ENCODE results near the gene PSG5.
"Not testable (repeated sequence)": the region's sequence is repeated elsewhere in the genome, so short reads cannot be mapped to it uniquely, and the experiment has no call there.

Gene PSG5

DNA sequence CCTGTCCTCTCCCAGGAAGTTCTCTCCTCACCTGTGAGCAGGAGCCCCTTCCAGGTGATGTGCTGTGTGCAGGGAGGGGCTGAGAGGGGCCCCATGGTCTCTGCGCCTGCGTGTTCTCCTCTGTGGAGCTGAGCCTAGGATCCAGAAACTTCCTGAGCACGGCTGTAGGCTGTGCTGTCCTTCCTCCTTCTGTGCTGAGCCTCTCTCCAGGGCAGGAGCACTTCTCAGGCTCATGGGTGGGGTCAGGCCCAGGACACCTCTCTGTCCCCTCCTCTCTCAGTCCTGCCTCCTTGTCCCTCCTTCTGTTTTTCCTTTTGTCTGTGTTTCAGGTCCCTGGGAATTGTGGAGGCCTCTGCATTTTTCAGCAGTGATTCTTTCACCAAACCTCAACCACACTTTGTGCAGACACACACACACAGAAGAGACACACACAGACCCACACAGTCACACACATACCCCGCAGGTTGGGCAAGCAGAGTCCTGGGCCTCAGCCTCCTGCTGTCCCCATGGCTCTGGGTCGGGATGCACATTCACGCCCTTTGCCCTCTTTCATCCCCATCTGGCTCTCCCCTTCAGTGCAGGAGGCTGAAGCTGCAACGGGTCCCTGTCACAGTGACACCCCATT lies at the start of gene PSG5:
Gene PSG5 (minus strand): TSS at position 226 of the 625 bp plus-strand sequence. CDS start 131 bp downstream, at position 95.
- not testable (repeated sequence) for DNase-seq (ENCODE audit: low read depth in 3 of 3)

DNA sequence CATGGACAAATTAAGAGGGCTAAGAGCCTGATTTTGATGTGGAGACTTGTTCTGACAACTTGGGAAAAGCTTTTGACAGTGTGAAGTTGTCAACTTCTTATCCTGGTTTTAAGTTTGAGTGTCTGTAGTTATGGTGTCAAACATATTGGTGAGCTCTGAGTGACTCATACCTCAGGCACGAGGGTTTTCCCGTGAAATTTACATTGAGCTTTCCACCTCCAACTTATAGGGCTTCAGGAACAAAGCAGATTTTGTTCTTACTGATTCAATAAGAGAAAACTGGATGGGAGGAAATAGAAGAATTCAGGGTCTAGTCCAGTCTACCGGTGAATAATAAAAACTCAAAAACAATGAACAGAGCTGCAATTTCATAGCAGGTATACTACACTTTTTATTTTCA lies 49.4 kb upstream of the PSG5 start:
- not testable (repeated sequence) for DNase-seq (ENCODE audit: low read depth in 3 of 3)

DNA sequence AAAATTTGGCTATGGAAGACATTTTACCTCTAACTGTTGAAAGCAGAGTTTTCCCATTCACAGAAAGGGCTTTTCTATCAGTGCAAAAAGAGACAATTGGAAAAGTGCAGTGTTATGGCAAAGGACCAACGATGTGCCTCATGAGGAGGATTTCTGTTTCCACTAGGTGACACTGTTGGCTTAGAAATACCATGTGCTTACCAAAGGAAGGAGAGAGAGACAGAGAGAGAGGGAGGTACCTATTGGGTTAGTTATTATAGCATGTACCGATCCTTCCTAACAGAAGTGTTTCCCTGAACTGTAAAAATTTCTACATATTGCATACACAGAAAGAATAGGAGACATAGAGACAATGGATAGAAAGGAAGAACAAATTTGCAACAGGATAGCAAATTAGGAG lies 43.0 kb upstream of the PSG5 start:
- no peak for DNase-seq (ENCODE audit: low read depth in 3 of 3)

DNA sequence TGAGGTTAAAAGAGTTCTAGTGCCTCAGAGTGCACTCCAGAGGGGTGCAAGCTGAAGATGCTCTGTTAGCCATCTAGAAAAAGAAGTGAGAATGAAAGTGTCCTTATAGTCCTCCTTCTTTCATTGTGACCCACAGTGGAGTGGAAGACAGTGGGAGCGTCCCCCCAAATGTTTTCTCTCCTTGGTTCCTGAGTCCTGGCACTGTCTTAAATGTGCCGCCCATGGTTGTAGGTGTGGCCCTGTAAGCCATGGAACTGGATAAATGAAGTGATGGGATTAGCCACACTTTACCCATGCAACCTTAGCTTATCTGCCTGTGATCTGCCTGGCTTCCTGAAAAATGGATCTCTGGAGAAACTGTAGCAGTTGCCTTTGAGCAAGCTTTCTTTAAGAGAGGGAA lies 42.4 kb upstream of the PSG5 start:
- not testable (repeated sequence) for DNase-seq (ENCODE audit: low read depth in 3 of 3)

DNA sequence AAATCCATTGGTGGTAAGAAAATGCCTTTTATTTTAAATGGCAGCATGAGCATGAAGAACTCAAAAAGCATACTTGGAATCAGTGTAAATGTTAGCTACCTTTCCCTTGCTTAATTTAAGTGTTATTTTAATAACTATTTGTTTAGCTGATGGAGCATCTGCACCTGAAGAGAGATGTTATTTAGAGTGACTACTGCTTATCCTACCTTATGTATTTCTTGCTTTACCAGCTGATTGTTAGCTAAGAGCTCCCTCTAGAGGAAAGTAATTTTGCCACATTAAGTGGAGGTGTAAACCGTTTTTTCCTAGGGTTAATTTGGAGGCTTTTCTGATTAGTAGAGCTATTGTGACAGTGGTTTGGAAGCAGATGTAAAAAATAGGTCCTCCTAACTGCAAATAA lies 40.6 kb upstream of the PSG5 start:
- DNase-seq (ENCODE audit: low read depth in 3 of 3): not testable (repeated sequence)

DNA sequence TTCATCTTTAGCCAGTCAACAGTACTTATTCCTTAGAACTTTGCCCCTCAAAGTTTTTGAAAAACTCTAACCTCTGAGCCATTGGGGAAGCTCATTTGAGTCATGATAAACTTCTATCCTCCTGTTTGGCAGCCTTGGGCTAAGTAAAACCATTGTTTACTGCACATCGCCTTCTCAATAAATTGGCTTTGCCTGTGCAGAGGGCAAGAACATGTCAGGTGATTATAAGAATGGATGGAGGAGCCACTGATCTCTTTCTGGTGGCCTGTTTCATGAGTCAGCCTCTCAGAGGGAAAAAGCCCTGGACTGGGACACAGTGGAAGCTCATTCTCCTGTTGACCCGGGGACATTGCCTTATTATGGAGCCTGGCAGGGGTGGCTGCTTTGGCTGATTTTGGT lies 38.5 kb upstream of the PSG5 start:
- DNase-seq (ENCODE audit: low read depth in 3 of 3): no peak

DNA sequence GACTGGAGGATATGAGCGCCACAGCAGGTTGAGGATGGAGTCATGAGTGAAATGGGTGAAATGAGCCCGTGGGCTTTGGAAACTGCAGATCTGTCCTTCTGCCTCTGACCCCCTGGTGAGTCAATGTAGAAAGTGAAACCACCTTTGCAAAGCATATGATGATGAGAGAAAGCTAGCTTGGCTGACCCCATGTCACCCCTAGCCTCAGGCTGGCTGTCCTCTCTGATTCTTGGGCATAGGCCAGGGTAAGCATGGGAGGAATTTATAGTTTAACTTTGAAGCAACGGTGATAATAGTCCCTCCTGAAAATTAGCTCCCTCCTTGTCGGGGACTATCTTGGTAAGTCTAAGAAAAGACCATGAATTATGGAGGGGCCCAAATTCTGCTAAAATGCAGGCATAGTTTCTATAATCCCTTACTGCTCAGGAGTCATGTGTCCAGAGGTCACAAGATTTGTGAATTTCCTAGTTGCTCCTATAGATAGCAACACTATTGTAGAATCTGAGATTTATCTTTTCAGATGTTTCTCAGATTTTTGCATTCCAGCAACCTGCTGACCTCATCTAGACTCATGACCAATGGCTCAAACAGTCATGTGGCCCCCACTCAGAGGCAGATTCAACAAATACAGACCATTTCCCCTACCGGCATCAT lies 38.0 kb upstream of the PSG5 start:
- not testable (repeated sequence) for DNase-seq (ENCODE audit: low read depth in 3 of 3)

DNA sequence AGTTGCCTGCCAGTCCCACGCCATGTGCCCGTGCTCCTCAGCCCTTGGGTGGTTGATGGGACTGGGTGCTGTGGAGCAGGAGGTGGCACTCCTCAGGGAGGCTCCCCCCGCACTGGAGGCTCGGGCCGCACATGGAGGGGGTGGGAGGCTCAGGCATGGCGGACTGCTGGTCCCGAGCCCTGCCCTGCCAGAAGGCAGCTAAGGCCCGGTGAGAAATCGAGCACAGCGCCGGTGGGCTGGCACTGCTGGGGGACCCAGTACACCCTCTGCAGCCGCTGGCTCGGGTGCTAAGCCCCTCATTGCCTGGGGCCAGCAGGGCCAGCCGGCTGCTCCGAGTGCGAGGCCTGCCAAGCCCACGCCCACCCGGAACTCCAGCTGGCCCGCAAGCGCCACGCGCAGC lies 35.6 kb upstream of the PSG5 start:
- DNase-seq (ENCODE audit: low read depth in 3 of 3): not testable (repeated sequence)

DNA sequence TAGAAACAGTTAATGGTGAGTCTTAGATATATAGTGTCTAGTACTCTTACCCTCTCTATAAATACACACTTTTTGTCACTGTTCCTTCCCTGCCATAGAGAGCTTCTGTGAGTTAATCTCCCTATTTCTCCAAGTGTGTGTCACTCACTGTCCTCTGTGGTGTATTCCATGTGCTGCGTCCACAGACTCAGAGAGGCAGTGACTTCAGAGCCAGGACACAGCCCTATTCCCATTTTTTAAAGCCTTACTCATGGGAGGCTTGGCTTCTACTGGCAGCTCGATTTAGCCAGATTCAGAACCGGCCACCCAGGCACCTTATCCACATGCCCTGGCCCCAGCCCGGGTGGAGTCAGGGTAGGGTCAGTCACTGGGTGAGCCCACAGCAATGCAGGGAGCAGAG lies 32.8 kb upstream of the PSG5 start:
- DNase-seq (ENCODE audit: low read depth in 3 of 3): not testable (repeated sequence)

DNA sequence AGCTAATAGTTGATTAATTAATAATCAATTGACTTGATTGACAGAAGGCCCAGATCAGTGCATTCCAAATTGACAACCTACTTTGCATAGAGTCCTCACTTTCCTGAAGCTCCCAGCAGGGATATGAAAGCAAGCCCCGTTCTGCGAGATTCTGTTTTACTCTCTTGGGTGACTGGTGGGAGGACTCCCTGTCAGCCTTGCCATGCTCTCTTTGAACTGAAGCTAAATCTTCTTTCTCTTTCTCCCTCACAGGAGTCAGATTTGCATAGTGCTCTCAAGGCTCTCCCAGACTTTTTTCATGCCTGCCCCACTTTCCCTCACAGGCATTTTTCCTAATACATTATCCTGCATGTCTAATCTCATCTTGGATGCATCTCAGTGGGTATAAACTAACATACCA lies 29.5 kb upstream of the PSG5 start:
- DNase-seq (ENCODE audit: low read depth in 3 of 3): not testable (repeated sequence)

DNA sequence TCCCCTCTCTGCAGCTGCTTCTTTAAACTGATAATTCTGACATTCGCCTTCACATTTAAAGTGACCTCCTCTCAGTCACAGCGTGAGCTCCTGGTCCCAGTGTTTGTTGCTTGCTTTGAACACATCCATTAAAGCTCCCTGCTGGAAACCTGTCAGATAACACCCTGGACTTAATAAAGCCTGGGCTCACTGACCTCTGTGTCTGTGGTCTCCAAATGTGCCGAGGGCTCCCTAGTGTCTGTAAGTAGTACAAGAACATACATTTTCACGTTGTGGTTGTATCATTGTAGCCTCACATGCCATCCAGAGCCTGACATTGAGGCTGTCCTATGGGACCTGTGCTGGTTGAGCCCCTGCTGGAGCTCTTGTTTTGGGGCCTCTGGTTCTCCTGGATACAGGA lies 21.7 kb upstream of the PSG5 start:
- no peak for DNase-seq (ENCODE audit: low read depth in 3 of 3)

DNA sequence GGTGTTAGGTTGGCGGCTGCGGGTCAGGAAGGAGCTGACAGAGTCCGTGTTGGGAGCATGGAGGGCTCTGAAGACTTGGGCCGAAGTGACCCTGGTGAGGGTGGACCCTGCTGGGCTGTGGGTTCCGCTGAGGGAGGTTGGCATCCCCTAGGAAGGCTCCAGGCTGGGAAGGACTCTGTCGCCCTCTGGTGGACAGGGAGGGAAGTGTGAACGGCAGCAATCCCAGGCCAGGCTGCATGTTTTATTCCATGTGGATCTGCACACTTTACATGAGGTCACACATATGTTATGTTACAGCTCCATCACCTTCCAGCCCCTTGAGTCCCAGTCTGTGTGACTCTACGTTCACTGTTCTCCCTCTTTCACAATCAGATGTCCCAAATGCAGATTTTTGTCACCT lies 20.8 kb upstream of the PSG5 start:
- not testable (repeated sequence) for DNase-seq (ENCODE audit: low read depth in 3 of 3)

DNA sequence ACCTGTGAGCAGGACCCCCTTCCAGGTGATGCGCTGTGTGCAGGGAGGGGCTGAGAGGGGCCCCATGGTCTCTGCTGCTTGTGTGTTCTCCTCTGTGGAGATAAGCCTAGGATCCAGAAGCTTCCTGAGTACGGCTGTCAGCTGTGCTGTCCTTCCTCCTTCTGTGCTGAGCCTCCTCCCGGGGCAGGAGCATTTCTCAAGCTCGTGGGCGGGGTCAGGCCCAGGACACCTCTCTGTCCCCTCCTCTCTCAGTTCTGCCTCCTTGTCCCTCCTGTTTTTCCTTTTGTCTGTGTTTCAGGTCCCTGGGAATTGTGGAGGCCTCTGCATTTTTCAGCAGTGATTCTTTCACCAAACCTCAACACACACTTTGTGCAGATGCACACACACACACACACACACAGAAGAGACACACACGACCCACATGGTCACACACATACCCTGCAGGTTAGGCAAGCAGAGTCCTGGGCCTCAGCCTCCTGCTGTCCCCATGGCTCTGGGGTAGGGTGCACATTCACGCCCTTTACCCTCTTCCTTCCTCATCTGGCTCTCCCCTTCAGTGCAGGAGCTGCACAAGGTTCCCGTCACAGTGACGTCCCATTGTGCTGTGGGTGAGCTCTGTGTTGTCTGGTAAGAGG lies 19.3 kb upstream of the PSG5 start, which contains the start of gene PSG4:
Gene PSG4 (minus strand): TSS at position 168 of the 635 bp plus-strand sequence. CDS start 102 bp downstream, at position 66.
- DNase-seq (ENCODE audit: low read depth in 3 of 3): not testable (repeated sequence)

DNA sequence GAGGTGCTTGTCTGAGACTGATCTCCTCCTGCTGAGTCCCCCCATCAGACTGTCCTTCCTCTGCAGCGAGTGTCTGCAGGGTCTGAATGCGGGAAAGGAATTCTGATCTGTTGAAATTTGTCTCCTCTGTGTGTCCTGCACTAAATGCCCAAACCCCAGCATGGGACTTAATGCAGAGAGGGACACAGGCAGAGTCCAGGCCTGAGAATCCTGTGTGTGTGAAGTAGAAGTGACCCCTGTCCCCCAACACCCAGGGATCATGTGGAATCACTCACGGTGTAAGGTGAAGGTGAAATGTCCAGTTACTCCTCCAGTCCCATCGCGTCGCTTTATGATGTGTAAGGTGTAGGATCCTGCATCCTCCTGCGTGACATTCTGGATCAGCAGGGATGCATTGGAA lies 17.3 kb upstream of the PSG5 start:
- DNase-seq (ENCODE audit: low read depth in 3 of 3): not testable (repeated sequence)

DNA sequence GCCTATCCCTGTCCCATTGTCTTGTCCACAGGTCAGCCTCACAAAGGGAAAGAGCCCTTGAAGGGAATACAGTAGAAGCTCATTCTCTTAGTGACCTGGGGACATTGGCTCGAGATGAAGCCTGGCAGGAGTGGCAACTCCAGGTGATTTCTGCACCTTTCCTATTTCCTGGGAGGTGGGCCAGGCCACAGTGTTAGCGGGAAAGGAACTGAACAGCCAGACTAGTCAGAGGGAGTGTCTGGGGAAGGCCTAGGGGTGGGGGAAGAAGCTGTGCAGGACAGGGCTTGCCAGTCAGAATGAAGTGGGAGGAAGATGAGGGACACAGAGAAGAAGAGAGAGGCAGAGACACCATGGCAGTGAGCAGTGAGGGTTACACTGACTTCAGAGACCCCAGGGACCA lies 15.6 kb upstream of the PSG5 start:
- DNase-seq (ENCODE audit: low read depth in 3 of 3): not testable (repeated sequence)

DNA sequence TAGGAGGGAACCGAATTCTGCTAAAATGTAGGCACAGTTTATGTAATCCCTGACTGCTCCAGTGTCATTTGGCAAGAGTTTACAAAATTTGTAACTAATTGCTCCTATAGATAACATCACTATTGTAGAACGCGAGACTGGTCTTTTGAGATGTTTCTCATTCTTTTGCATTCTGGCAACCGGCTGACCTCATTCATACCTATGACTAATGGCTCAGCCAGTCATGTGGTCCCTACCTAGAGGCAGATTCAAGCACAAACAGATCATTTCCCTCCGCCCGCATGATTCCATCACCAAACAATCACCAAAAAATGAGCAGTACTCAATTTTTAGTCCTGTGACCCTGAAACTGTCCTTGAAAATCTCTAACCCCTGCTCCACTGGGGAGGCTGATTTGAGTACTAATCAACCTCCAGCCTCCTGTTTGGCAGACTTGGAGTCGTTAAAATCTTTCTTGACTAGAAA lies 15.0 kb upstream of the PSG5 start:
- DNase-seq (ENCODE audit: low read depth in 3 of 3): not testable (repeated sequence)

DNA sequence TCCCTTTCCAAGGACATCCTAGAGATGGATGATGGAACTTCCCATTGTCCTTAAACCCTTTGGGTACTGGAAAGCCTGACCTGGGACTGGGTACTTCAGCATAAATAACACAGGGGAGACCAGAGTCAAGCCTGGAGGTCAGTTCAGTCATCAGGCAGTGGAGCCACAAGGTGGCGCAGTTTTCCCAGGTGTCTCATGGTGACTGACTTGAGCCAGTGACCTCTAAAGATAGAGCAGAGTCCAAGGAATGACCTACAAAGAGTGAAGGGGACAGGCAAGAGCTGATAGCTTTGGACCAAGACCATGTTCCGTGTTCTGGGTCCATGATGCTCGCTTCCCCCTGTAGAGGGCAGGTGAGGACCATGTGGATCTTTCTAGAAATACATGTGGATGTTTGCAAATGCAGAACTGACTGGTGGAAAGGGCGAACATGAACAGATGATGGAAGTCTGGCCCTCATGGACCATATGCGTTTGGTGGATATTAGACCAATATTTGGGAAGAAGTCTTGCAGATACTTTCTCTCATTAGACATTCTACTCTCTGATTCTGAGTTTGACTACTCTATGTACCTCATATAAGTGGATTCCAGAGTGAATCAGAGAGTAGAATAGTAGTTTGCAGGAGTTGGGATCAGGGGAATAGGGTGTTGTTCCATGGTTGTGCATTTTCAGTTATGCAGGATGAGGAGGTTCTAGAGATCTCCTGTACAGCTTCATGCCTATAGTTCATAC lies 12.5 kb upstream of the PSG5 start:
- DNase-seq (ENCODE audit: low read depth in 3 of 3): not testable (repeated sequence)

DNA sequence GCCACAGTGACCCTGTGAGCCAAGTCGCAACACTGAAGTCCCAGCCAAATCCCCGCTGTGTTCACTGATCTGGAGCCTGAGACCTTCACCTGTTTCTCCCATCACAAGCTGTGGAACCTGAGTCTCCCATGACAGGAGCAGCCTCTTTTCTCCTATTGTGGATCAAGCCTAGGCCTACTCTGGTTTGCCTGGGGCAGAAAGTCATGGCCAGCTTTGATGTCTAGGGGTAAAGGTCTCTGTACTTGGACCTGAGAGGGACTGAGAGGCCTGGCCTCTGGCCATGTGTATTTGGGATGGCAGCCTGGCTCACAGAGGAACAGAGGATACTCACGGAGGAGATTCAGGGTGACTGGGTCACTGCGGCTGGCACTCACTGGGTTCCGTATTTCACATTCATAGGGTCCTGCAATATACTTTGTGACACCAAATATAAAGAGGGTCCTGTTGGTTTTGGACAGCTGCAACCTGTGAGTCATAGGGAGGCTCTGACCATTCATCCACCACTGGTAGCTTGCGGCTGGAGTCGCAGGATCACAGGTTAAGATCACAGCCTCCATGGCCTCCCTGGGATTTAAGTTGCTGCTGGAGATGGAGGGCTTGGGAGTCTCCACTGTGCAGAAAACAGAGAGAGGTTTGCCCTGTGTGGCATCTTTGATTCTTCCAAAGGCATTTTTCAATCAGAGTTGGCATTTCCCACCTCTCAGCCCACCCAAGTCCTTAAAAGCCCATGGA lies 11.5 kb upstream of the PSG5 start:
- not testable (repeated sequence) for DNase-seq (ENCODE audit: low read depth in 3 of 3)

DNA sequence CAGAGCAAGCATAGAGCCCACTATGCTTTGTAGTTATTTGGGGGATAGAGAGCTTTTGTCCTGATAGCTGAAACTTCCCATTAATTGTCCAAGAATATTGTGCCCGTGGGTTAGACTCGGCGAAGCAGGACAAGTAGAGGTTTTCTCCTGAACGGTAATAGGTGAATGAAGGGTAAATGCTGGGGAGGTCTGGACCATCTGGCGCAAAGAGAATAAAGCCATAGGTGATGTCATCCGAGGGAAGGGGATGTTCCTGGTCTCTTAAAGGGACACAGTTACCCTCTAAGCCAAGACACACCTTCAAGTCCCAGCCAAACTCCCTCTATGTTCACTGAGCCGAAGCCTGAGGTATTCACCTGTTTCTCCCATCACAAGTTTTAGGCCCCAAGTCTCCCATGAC lies 8.1 kb upstream of the PSG5 start:
- DNase-seq (ENCODE audit: low read depth in 3 of 3): not testable (repeated sequence)

DNA sequence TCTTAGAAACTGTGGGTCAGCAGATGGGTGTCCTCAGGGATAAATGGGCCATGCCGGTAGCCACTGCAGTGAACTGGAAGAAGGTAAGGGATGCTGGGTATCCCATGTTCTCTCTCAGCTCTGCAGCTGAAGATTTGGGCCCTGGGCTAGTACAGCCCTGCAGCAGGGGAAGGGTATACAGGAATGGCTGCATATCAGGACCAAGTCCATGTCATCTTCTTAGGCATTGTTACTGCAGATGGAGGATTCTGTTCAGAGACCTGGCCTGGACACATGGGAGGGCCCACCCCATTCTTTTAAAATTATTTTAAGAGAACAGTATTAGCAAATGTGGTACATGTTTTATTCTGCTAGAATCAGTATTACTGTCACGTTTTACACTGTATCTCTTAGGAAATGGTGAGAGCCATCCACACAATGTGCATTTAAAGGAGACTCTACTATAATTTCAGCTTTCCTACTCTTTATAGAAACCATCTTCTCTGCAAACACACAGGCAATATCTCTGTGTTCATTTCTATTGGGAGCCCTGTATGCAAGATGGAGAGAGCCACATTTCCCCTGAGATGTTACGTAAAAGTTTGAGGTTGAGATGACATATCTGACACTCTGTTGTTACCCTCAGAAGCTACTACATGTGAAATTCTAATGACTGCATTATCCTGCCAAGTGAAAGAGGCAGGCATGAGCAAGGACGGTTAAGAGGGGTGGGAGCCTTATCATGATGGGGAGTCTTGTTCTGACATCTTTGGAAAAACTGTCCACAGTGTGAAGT lies 6.2 kb upstream of the PSG5 start:
- DNase-seq (ENCODE audit: low read depth in 3 of 3): not testable (repeated sequence)

DNA sequence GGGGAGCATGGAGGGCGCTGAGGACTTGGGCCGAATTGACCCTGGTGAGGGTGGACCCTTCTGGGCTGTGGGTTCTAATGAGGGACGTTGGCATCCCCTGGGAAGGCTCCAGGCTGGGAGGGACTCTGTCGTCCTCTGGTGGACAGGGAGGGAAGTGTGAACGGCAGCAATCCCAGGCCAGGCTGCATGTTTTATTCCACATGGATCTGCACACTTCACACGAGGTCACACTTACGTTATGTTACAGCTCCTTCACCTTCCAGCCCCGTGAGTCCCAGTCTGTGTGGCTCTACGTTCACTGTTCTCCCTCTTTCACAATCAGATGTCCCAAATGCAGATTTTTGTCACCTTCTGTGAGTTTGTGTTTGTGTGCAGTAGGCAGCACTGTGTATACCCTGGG lies 1.8 kb upstream of the PSG5 start:
- not testable (repeated sequence) for DNase-seq (ENCODE audit: low read depth in 3 of 3)
